T-helper 2 cell treated with Interferon-gamma antibody and Interleukin-4, amounts not matched to agents 5 μg/mL and 100 μg/mL, for 36 hours (primary cell): ENCODE results near the gene SLC25A18.

Experiments used
- DNase-seq: peaks from one replicate; pipeline ENCODE4 v3.0.0; 2021; ENCODE audit warnings: low spot score
- H3K27ac Mint-ChIP-seq: one replicate; pipeline ENCODE4 v1.8.0; 2021; ENCODE audit warnings: mild to moderate bottlenecking, mixed read lengths
- H3K27me3 Mint-ChIP-seq: one replicate; pipeline ENCODE4 v1.8.0; 2021; ENCODE audit warnings: low read depth, mixed read lengths
- H3K36me3 Mint-ChIP-seq: one replicate; pipeline ENCODE4 v1.8.0; 2021; ENCODE audit warnings: low read depth, mixed read lengths
- H3K4me1 Mint-ChIP-seq: one replicate; pipeline ENCODE4 v1.8.0; 2021; ENCODE audit warnings: low read depth, mixed read lengths
- H3K4me3 Mint-ChIP-seq: one replicate; pipeline ENCODE4 v1.8.0; 2022; ENCODE audit warnings: mild to moderate bottlenecking, moderate library complexity, mixed read lengths
- H3K9me3 Mint-ChIP-seq: one replicate; pipeline ENCODE4 v1.8.0; 2021; ENCODE audit warnings: mixed read lengths

Gene SLC25A18

DNA sequence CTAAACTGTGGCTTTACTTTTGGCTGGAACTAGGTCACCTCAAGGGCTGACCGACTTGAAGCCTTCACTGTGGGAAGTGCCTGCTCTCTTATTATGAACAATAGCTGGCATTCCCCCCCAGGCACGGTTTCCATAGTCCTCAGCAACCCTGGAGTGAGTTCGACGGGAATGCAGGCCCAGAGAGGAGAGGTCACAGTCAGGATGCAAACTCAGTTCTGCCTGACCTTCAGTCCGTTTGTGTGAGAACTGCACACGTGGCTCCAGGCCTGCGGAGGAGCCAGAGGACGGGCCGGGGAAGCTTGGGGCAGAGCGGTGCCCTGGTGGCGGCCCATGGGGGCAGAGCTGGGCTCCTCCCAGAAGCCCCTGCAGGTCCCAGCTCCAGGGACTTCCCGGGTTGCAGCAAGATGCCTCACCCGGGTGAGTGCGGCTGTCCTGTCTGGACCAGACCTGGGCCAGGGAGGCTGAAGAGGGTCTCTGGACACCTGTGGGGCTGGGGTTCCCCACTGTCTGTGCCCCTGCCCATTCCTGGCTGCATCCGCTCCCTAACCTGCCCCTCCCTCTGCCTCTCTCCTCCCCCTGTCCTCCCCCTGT lies 17.2 kb downstream of the SLC25A18 start:
- H3K36me3 Mint-ChIP-seq, result no peaks in the 10 kb centered on the region
- no peaks in the 10 kb centered on the region for H3K4me1 Mint-ChIP-seq
- DNase-seq, result no peak
- H3K9me3 Mint-ChIP-seq, result no peaks in the 10 kb centered on the region
- no peaks in the 10 kb centered on the region for H3K27me3 Mint-ChIP-seq
- no peak overlapping the region for H3K27ac Mint-ChIP-seq
- no peak overlapping the region for H3K4me3 Mint-ChIP-seq

DNA sequence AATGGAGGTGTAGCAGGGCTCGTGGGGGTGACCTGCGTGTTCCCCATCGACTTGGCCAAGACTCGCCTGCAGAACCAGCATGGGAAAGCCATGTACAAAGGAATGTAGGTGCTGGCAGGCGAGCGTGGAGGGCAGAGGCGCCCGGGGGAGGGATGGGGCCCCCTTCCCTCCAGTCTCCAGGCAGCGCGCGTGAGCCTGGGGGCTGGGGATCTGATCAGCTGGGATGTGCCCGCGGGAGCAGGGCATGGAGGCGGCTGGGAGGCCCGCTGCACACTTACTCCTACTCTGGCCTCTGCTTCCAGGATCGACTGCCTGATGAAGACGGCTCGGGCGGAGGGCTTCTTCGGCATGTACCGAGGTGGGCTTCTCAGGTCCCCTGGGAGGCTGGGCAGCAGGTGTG lies 17.8 kb downstream of the SLC25A18 start:
- Mint-ChIP-seq H3K4me3 (no peak overlapping the region), H3K27ac (no peak overlapping the region), H3K9me3 (no peaks in the 10 kb centered on the region), H3K27me3 (no peaks in the 10 kb centered on the region), H3K4me1 (no peaks in the 10 kb centered on the region), H3K36me3 (no peaks in the 10 kb centered on the region)
- DNase-seq, result no peak

DNA sequence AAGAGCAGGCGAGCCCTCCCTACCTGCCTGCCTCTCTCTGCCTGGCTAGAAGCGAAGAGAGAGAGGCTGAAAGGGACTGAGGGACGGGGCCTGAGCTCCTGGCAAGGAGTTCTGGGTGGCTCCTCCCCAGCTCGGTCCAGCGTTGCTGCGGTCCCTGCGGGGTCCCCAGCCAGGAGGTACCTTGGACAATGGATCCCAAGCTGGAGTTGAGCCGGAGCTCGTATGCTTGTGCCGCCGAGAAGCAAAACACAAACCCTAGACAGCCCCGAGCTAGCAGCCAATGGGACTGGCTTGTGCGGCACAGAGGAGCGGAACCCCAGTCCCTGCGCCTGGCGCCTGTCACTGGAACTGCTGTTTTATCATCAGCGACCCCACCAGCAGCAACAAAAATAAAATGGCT lies 18.3 kb downstream of the SLC25A18 start:
- Mint-ChIP-seq H3K27me3 (no peaks in the 10 kb centered on the region), H3K4me1 (no peaks in the 10 kb centered on the region), H3K36me3 (no peaks in the 10 kb centered on the region)

DNA sequence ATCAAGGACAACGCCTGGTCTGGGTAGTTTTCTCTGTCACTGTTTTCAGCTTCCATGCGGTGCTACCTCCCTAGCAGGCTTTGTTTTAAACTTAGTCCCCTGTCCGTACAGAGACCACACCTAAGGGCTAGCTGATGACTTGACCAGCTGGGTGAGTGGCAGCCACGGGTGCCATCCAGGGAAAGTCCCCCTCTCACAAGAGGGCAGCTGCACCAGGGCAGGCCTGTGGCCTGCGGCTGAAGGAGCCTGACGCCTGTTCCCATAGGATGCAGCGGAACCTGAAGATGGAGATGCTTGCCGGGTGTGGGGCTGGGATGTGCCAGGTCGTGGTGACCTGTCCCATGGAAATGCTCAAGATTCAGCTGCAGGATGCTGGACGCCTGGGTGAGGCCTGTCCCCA lies 19.9 kb downstream of the SLC25A18 start:
- Mint-ChIP-seq H3K27me3 (no peaks in the 10 kb centered on the region), H3K4me3 (no peak overlapping the region), H3K9me3 (no peaks in the 10 kb centered on the region), H3K36me3 (no peaks in the 10 kb centered on the region), H3K4me1 (no peaks in the 10 kb centered on the region), H3K27ac (no peak overlapping the region)
- DNase-seq, result no peak

More for the DNA sequence above, 18.3 kb downstream of the SLC25A18 start:
- Mint-ChIP-seq H3K27ac (no peak overlapping the region), H3K9me3 (no peaks in the 10 kb centered on the region), H3K4me3 (no peak overlapping the region)
- no peak for DNase-seq

DNA sequence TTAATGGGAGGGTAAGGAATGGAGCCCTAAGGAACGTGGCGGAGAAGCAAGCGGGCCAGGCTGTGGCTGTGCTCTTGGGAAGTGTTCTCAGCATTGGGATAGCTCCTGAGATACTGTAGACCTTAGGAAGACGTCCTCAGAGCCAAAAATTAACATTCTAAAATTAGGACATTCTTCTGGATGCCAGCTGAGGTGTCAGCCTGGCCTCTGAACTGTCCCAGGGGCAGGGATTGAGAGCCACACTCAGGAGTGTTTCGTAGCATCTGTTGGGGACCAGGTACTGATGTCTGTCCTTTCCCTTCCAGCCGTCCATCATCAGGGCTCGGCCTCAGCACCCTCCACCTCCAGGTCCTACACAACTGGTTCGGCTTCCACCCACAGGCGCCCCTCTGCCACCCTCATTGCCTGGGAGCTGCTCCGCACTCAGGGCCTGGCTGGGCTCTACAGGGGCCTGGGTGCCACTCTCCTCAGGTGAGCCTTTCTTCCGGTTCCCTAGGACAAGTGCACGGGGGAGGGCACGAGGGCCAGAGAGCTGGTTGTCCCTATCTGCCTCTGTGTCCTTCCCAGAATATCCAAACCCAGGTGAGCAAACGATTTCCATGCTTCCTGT lies 23.6 kb downstream of the SLC25A18 start:
- H3K36me3 Mint-ChIP-seq, result peaks cover 13% of the 10 kb centered on the region
- no peaks in the 10 kb centered on the region for H3K27me3 Mint-ChIP-seq
- H3K4me1 Mint-ChIP-seq, result no peaks in the 10 kb centered on the region
- DNase-seq, result no peak
- no peak overlapping the region for H3K27ac Mint-ChIP-seq
- H3K9me3 Mint-ChIP-seq, result no peaks in the 10 kb centered on the region
- no peak overlapping the region for H3K4me3 Mint-ChIP-seq

DNA sequence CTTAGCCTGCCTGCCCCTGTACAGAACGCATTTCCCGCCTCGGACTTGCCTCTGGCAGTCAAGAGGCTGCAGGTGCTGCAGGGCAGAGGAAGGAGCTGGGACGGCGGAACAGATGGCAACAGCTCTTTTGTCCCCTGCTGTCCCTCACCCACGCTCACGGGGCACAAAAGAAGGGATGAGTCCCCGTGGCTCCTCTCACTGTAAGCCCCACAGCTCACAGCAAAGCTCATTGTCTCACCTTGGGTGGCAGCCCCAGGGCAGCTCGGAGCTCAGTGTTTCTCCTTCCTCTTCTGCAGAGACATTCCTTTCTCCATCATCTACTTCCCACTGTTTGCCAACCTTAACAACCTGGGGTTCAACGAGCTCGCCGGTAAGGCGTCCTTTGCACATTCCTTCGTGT lies 24.3 kb downstream of the SLC25A18 start:
- no peak overlapping the region for H3K27ac Mint-ChIP-seq
- H3K4me3 Mint-ChIP-seq, result no peak overlapping the region
- no peaks in the 10 kb centered on the region for H3K27me3 Mint-ChIP-seq
- H3K9me3 Mint-ChIP-seq, result no peaks in the 10 kb centered on the region
- H3K36me3 Mint-ChIP-seq, result peaks cover 19% of the 10 kb centered on the region
- no peaks in the 10 kb centered on the region for H3K4me1 Mint-ChIP-seq
- no peak for DNase-seq

DNA sequence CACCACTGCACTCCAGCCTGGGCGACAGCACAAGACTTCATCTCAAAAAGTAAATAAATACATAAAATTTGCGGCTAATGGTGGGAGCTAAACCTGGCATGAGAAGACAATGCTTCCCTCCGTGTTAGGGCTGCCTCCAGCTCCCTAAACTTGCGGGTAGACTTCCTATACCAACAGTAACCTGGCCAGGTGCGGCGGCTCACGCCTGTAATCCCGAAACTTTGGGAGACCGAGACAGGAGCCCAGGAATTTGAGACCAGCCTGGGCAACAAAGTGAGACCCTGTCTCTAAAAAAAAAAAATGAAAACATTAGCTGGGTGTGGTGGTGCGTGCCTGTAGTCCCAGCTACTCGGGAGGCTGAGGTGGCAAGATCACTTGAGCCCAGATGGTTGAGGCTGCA lies 25.3 kb downstream of the SLC25A18 start:
- Mint-ChIP-seq H3K9me3 (no peaks in the 10 kb centered on the region), H3K27ac (no peak overlapping the region), H3K36me3 (peaks cover 25% of the 10 kb centered on the region), H3K4me1 (no peaks in the 10 kb centered on the region), H3K4me3 (no peak overlapping the region), H3K27me3 (no peaks in the 10 kb centered on the region)
- no peak for DNase-seq

DNA sequence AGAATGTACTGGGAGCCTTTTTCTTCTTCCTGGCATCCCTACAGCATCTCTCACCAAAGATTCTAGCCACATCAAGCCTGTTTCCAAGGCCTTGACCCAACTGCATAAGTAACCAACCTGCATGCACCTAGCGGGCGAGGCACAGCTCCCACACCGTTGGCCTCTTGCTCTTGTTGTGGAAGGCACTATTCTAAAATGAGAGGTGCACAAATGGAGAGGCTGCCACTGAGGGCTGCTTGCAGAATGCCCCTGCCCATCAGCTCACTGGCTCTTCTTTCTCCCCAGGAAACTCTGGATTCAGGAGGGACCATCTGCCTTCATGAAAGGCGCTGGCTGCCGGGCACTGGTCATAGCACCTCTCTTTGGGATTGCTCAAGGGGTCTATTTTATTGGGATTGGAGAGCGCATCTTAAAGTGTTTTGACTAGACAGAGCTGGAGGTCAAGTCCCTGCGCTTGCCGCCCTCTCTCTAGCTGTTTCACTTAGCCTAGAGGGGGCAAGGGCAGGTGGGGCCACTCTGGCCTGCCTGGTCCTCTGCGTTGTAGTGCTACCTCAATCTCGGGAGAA lies 26.6 kb downstream of the SLC25A18 start:
- DNase-seq, result no peak
- Mint-ChIP-seq H3K36me3 (peaks cover 32% of the 10 kb centered on the region), H3K27ac (no peak overlapping the region), H3K4me1 (no peaks in the 10 kb centered on the region), H3K27me3 (no peaks in the 10 kb centered on the region), H3K9me3 (no peaks in the 10 kb centered on the region), H3K4me3 (no peak overlapping the region)

DNA sequence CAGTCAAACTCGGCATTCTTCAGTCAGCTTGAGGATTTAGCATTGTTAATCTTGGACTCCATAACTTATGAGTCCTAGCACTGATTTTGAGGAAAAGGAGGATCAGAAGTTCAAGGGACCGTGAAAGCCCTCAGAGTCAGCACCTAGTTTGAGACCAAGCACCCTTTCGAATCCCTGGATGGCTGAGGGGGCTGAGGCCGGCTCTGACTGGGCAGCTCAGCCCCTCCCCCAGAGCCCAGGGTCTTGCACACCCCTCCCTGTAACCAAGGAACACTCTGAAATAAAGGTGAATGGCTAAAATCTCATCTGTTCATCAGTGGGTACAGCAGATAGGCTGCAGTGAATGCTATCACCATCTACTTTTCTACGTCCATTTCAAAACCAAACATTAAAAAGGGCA lies 27.3 kb downstream of the SLC25A18 start:
- Mint-ChIP-seq H3K36me3 (peaks cover 36% of the 10 kb centered on the region), H3K4me1 (no peaks in the 10 kb centered on the region), H3K4me3 (no peak overlapping the region), H3K27ac (no peak overlapping the region), H3K27me3 (no peaks in the 10 kb centered on the region), H3K9me3 (no peaks in the 10 kb centered on the region)
- no peak for DNase-seq

DNA sequence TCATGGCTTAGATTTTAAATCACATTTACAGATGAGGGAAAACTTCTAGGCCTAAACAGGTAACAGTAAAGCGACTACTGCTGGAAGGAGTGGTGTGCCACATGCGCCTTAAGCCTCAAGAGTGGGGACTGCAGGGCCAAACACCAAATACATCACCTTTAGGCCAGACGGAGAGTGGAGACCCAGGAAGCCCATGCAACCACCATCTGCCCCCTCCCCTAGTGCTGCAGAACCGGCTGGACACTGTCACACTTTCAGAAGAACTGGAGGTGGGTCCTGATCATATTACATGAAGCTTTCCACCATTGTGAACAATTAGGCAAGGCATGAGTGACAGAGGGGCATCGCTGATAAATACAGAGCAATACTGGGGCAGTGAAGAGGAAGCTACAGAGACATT lies 28.9 kb downstream of the SLC25A18 start:
- DNase-seq, result no peak
- no peaks in the 10 kb centered on the region for H3K27me3 Mint-ChIP-seq
- H3K36me3 Mint-ChIP-seq, result peaks cover 49% of the 10 kb centered on the region
- H3K27ac Mint-ChIP-seq, result no peak overlapping the region
- H3K4me3 Mint-ChIP-seq, result no peak overlapping the region
- H3K4me1 Mint-ChIP-seq, result no peaks in the 10 kb centered on the region
- H3K9me3 Mint-ChIP-seq, result no peaks in the 10 kb centered on the region

DNA sequence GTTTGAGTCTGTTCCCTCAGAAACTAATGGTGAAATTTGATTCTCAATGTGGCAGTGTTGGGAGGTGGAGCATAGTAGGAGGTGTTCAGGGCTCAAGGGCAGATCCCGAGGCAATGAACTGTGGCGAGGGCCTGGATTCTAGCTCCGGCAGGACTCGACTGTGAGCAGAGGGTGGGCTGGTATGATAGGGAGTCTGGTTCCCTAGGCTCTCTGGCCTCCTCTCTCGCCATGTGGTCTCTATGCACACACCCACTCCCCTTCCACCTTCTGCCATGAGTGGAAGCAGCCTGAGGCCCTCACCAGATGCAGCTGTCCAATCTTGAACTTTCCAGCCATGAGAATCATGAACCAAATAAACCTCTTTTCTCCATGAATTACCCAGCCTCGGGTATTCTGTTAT lies 32.9 kb downstream of the SLC25A18 start:
- H3K27ac Mint-ChIP-seq, result no peak overlapping the region
- no peaks in the 10 kb centered on the region for H3K9me3 Mint-ChIP-seq
- no peak for DNase-seq
- H3K4me1 Mint-ChIP-seq, result no peaks in the 10 kb centered on the region
- no peak overlapping the region for H3K4me3 Mint-ChIP-seq
- H3K36me3 Mint-ChIP-seq, result peaks cover 64% of the 10 kb centered on the region
- no peaks in the 10 kb centered on the region for H3K27me3 Mint-ChIP-seq

DNA sequence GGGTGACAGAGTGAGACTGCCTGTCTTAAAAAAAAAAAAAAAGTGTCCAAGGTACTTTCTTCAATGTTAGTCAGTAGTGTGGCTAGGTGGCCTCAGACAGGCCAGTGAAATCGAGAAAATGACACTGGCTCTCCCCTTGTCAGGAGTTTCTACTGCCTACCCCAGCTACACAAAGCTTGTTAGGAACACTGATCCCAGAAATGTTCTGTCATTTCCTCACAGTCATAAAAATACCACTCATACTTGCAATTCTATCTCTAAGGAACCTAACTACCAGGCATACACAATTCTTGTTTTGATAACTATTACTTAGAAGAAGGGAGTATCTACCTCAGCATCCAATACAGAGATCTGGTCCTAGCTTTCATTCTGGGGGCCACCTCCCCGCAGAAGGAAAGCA lies 33.9 kb downstream of the SLC25A18 start:
- H3K36me3 Mint-ChIP-seq, result peaks cover 58% of the 10 kb centered on the region
- H3K4me1 Mint-ChIP-seq, result no peaks in the 10 kb centered on the region
- DNase-seq, result no peak
- no peaks in the 10 kb centered on the region for H3K9me3 Mint-ChIP-seq
- H3K27ac Mint-ChIP-seq, result no peak overlapping the region
- no peaks in the 10 kb centered on the region for H3K27me3 Mint-ChIP-seq
- H3K4me3 Mint-ChIP-seq, result no peak overlapping the region

DNA sequence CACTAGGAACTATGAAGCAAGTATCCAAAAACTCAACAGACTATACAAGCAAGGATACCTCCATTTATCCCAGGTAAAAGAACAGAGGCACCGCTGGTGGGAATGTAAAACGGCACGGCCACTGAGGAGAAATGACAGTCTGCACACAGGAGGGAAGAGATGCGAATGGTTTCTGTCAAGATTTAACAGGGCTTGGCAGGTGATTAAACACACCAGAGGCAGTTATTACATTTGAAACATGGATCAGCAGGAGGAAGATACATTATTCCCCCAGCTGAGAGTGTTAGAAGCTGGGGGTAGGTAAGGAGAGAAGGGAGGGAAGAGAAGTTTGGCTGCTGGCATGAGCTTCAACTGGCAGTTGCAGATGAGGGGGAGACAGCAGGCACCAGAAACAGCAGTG lies 35.0 kb downstream of the SLC25A18 start:
- no peaks in the 10 kb centered on the region for H3K9me3 Mint-ChIP-seq
- DNase-seq, result no peak
- no peak overlapping the region for H3K27ac Mint-ChIP-seq
- peaks cover 52% of the 10 kb centered on the region for H3K36me3 Mint-ChIP-seq
- H3K27me3 Mint-ChIP-seq, result no peaks in the 10 kb centered on the region
- H3K4me3 Mint-ChIP-seq, result no peak overlapping the region
- H3K4me1 Mint-ChIP-seq, result no peaks in the 10 kb centered on the region

DNA sequence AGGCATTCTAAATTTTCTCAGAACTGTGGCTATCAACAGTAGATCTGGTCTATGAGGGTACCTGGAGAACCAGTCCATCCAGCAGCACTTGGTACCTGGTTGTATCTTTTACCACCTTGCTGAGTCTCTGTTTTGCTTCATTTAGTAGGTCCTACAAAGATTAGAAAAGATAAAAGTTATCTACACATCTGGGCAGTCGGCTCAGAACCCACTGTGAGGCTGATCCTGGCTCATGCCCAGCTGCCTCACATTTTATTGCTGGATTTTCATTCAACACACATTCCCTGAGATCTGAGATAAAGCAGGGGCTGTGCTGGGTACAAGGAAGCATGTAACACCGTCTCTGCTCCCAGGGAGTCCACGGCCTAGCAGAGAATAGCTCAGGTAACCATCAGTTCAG lies 37.7 kb downstream of the SLC25A18 start:
- Mint-ChIP-seq H3K36me3 (peaks cover 38% of the 10 kb centered on the region), H3K27me3 (no peaks in the 10 kb centered on the region), H3K27ac (no peak overlapping the region), H3K9me3 (no peaks in the 10 kb centered on the region), H3K4me3 (no peak overlapping the region), H3K4me1 (peaks cover 2% of the 10 kb centered on the region)
- DNase-seq, result no peak

DNA sequence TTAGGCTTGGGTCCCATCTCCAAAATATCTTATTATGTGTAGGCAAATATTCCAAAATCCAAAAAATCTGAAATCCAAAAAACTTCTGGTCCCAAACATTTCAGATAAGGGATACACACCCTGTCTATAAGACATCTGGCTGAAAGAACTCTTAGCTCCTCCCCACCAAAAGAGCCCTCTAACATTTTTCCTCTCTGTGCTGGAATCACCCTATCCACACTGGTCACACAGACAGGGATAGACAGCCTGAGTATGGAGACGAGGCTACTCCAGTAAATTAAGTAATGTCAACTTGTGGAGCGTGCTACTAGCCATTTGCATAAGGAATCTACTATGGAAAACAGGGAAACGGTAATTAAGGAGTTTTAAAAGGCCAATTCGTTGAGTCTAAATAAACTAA lies 40.4 kb downstream of the SLC25A18 start:
- Mint-ChIP-seq H3K4me1 (peaks cover 2% of the 10 kb centered on the region), H3K4me3 (no peak overlapping the region), H3K9me3 (no peaks in the 10 kb centered on the region), H3K36me3 (peaks cover 18% of the 10 kb centered on the region), H3K27ac (no peak overlapping the region), H3K27me3 (no peaks in the 10 kb centered on the region)
- no peak for DNase-seq
